GM19043 (cell line): Measurements from ENCODE around the gene PCBP3.

Experiments
- ATAC-seq: cut with Tn5 transposase; IDR thresholded peaks from one replicate; pipeline ENCODE4 v1.9.1; 2021; ENCODE audit warnings: low read depth; ENCODE audit not compliant: unreplicated experiment

PCBP3 gene

DNA sequence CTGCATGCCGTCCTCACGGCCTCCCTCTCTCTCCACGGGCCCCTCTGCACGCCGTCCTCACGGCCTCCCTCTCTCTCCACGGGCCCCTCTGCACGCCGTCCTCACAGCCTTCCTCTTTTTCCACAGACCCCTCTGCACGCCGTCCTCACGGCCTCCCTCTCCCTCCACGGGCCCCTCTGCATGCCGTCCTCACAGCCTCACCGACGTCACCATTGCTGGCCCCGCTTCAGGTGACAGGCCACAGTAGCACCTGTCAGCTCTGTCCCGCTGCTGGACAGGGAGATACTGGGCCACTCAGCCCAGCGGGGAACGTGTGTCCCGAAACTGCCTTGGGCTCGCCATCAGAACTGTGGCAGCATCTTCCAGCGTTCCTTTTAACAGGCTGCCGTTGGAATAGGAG, 255.3 kb downstream of the PCBP3 start:
- no peak for ATAC-seq

DNA sequence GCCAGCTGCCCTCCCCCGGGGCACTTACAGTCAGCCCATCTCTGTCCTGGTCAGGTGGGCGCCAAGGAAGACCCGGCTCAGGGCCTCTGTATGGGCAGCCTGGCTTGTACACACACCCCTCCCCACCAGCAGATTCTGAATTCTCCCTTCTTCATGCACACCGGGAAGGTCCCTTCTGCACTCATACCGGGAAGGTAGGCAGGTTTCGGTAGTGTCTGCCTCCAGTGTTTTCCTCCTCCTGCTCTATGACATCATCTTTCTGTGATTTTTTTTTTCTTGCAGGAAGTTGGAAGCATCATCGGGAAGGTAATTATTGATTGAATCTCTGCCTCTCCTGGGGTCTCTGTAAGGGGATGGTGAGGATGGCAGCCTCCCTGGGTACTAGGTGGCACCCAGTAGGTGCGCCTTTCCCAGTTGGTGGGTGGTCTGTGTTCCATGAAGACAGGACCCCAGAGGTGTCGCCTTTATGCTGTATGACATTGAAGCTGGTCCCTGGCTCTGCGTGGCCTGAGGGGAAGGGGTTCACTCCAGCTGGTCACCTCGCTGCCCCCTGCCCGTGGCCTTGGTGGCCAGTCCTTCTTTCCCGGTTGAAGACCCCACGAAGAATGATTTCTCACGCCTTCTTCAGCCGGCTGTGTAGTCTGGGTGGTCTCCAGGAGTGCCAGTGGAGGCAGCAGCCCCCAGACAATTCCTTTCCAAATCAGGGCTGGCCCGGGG, 255.9 kb downstream of the PCBP3 start:
- no peak for ATAC-seq

DNA sequence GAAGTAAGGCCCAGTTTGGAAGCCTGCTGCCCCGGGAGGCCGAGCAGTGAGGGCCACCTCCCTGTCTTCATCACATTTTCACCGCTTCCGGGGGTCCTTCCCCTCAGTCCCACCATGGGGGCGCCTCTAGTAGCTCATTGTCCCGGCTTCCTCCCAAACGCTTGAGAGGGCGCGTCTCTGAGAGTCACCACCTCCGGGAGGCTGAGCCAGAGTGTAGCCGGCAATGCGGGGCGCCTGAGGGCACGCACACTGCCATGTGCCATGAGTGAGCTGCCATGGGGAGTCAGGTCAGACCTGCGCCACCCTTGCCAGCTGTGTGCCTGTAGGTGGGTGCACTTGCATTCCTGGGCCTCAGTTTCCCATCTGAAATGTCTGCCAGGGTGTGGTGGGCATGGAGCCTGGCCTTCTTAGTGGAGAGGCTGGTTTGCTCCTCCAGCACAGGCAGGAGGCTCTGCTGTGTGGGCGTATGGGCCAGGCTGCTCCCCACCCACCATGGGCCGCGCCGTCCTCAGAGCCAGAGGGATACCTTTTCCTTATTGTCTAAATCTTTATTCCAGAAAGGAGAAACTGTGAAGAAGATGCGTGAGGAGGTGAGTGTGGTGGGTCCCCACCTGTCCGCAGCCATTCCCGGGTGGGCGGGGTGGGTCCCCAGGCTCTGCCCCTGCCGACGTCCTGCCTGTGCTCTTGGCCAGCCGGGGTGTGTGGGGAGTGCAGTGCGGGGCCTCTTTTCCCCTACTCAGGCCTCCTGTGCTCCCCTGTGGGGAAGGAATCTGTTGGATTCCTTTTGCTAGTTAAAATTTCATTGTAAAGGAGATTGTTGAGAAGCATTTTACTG, 256.7 kb downstream of the PCBP3 start:
- ATAC-seq: no peak

DNA sequence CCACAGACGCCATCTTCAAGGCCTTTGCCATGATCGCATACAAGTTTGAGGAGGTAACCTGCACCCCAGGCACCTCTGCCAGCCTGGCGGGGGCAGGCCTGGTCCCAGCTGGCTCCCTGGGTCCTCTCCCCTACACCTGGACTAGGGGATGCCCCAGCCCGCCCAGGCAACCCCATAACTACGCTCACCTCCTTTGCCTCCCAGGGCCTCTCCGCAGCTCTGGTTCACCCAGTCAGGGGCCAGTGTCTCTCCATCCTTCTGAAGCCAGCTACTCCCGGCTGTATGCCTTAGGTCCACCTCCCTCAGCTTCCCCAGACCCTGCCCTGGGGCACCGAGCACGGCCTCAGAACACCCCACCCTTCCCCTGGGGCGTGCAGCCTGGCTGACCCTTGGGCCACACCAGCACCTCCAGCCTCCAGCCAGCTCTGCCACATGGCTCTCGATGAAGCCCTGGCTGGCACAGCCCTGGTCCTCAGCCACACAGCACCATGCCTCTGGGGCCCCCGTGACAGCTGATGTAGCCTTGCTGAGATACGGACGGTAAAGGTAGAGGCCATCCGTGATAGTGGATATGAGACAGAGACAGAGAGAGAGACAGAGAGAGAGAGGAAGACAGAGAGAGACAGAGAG, 257.7 kb downstream of the PCBP3 start:
- no peak for ATAC-seq

DNA sequence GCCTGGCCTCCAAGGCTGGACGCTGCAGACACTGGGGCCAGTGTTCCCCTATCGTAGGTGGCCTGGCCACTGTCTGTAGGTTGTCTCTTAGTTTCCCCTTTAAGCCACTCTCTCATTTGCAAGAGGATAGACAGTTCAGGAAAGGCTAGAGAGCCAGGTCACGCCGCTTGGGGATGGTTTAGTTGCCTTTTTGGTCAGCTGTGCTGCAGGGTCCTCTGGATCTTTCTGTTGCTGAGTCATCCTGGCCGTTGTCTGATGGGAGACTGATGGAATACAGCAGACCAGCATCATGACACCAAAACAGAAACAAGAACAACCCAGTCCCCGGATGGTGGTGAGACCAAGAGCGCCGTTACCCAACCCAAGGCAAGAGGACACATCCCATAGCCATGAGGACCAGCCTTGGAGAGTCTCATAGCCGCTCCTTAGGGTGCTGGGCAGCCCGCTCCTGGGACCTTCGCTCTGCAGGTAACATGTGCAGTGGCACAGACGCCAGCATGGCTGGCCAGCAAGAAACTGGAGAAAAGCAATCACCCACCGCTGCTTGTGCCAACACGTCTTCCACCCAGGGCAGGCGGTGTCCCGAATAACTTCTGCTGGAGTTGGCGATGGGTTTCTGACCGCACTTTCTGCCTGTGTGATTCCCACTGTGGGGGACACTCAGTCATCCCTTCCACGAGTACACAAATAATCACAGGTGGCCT, 258.9 kb downstream of the PCBP3 start:
- no peak for ATAC-seq

DNA sequence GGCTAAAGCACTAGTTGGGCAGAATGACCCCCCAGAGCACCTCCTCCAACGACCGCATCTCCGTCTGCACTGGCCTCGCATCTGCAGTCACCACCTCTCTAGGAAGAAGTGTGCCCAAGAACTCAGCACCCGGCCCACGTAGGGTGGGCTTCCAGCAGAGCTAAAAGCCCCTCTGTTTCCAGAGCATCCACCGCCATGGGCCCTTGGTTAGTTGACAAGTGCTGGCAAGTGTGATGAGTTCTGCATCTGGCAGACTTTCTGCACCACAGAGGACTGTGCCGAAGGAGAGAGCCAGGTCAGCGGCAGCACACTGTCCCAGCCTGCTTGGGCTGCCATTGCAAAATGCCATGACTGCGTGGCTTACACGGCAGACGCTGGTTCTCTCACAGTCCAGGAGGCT, 261.7 kb downstream of the PCBP3 start:
- ATAC-seq: no peak

DNA sequence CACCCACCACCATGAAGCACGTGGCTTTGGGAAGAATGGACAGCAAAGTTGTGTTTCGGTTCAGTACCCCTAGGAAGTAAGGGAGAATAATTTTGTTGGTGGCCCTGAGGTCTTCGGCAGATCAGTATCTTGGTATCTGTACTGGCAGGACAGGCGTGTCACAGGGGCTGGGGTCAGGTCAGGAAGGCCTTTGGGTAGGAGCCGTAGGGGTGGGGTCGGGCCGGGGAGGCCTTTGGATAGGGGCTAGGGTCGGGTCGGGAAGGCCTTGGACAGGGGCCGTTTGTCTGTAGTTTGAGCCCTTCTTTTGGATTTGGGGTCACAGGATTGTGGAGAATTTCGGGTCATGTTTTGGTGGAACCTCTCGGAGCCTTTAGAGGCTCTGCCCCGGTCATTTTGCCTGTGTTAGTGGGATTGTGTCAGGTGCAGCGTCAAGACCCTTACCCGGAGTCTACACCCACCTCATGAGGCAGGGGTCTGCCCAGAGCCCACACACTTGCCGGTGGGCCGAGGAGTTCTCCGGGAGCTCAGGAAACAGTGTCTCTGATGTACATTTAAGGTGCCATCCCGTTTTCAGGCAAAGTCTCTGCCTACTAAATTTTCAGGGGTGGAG, 262.8 kb downstream of the PCBP3 start:
- ATAC-seq: no peak

DNA sequence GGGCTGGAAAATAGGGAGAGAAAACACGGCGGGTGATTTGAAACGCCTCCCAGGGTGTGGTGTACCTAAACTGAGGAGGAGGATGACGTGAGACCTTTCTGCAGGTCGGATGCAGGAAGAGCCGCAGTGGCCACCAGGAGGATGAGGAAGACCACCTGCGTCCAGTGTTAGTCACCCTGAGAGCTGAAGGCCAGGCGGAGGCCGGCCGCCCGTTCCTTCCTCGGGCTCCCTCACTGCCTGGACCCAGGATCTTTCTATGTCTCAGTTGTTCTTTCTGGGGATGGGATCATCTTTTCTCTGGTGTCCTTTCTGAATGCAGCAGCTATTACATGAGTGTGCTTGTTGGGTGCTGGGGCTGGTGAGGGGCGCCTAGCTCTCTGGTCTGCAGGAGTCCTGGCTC, 263.3 kb downstream of the PCBP3 start:
- no peak for ATAC-seq

DNA sequence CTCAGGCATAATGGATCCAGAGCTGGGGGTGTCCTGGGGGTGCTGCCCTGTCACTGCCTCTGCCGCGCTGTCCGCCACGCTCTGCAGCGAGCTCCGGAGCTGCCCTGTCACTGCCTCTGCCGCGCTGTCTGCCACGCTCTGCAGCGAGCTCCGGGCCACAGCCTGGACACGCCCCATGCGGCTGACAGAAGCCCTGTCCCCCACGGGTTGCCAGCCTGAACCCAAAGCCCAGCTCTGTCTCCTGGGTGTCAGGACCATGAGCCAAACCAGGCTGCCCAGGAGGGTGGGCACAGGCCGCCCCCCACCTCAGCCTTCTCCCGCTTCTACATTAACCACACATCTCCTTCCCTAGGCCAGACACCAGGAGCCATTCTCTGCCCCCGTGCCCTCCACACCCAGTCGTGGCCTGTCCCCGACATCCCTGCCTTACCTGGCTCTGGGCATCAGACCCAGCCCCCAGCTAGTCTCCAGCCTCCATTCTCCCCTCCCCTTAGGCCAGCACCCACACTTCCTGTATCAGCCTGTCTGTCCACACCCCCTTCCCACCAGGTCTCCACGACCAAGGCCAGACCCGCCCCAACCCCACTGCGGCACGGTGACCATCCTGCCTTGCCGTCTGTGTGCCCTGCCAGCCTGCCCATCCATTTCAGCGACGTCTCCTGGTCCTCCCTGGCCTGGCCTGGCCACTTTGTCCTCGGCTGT, 265.2 kb downstream of the PCBP3 start:
- no peak for ATAC-seq

DNA sequence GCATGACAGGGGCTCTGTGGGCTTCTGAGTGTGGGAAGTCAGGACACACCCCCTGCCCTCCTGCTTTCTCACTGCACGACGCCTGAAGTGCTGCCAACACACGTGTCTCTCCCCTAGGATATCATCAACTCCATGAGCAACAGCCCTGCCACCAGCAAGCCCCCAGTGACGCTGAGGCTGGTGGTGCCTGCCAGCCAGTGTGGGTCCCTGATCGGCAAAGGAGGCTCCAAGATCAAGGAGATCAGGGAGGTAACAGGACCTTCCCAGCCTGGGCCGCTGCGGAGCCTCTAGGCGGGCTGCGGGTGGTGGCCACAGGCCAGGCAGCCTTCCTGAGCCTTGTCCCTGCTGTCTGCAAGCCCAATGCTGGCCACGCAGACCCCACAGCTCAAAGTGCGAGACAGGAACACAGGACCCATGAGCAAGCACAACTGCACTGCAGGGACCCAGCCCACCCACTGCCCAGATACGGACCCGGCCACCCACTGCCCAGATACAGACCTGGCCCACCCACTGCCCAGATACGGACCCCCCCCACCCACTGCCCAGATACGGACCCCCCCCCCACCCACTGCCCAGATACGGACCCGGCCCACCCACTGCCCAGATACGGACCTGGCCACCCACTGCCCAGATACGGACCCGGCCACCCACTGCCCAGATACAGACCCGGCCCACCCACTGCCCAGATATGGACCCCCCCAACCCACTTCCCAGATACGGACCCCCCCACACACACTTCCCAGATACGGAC, 265.9 kb downstream of the PCBP3 start:
- no peak for ATAC-seq

DNA sequence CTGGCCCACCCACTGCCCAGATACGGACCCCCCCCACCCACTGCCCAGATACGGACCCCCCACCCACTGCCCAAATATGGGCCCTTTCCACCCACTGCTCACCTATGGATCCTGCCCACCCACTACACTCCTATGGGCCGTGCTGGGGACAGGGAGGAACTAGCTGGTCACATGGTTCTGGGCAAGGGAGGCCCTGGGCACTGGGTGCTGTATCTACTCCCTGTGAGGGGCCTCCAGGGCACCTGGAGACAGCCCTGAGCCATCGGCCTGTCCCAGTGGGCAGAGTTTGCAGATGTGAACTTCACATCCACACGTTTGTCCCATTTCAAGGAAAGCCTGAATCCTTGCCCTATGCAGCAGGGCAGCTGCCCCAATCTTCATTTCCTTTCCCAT, 266.6 kb downstream of the PCBP3 start:
- ATAC-seq: no peak

DNA sequence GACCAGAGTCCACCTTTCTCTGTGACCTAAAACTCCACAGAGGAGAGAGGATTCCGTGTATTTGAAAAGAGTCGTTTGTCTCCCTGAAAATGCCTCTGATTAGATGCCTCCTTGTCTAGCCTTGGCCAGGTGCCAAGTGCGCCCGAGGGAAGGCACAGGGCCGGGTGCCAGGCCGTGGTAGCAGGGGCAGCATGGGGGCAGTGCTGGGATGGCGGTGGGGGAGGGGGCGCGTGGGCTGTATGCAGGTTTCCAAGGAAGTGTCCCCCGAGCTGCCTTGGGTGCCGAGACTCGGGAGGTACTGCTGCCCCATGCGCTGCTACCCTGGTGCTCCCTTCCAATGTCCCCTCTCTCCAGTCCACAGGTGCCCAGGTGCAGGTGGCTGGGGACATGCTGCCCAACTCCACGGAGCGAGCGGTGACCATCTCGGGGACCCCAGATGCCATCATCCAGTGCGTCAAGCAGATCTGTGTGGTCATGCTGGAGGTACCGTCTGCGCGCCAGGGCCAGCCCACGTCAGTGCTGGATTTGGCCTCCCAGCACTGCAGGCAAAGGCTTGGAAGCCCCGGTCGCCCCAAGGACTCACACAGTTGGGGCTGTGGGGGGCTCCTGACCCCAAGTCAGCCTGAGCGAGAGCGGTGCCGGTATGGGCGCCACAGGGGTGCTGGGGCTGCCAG, 267.2 kb downstream of the PCBP3 start:
- no peak for ATAC-seq

DNA sequence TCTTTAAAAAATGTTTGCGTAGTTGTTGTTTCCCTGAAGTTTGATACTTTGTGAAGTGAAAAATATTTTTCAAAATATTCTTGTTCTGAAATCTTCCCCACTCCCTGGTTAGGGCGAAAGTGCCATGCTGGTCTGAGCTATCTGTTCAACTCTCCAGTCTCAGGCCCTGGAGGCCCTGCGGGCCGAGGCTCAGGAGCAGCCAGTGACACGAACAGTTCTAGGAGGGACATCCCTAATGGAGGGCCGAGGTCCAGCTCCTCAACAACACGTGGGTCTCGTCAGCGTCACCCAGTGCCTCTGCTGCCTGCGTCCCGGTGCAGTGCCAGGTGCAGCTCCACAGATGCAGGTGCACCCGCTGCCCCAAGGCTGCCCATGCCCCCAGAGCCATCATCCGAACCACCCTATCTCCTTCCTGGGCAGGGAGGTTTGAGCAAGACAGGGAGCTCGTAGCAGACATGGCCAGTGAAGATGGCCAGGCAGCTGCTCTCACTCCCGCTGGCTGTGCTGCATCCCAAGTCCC, 268.3 kb downstream of the PCBP3 start:
- no peak for ATAC-seq

DNA sequence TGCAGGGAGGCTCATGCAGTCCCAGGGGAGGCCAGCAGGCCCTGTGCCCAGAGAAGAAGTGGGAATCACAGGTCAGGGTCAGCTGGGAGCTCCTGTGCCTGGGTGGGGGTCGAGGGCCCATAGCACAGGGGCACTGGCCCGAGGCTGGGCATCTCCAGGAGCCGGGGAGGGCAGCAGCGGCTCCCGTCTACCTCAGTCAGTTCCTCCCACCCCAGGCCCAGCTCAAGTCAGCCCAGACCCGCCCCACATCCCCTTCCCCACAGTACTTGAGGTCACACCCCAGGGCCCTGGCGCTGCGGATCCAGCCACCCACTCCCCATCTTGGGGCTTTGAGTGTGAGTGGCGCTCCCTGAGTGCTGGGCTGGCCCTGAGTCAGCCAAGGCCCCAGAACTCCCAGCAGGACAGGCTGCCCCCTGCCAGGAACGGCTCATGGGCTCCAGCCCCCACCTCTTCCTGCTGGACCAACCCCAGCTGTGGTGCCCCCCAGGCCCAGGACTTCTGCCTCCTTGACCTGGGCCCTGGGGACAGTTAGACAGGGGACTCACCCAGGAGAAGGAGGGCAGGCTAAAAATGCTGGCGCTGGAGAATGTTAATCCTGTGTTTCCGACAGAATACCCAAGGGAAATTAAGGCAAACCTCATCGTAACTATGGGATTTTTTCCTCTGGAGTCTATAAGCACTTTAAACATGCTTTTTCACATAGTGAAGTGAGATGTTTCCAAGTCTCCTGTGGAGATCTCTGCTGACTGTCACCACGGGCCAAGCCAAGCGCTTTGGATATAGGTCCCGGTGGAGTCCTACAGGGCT, 269.3 kb downstream of the PCBP3 start:
- no peak for ATAC-seq

DNA sequence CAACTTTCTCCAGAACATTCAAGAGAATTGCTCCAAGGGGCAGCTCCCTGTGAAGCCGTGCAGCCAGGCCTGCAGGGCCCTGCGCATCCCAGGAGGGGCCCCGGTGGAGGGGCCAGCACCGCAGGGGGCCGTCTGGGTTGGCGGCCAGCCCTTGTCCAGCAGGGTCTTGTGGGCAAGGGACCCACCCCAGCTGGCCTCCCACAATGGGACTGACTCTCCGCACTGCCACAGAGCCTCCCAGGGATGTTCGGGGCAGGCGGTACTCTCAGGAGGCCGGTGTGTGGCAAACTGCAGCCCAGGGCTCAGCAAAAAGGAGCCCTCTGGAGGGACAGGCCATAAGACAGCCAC, 269.9 kb downstream of the PCBP3 start:
- no peak for ATAC-seq

DNA sequence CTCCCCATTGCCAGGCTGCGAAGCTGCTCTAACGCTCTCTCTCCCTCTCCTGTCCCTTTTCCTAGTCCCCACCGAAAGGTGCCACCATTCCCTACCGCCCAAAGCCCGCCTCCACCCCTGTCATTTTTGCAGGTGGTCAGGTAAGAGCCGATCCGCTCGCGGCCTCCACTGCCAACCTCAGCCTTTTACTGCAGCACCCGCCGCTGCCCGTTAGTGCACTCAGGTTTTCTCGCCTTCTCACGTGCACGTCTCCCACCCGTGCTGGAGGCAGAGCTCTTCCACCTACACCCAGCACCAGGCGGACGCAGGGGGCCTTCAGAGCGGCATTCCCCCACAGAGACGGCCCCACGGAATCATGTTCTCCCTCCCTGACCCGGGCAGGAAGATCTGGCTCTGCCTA, 270.4 kb downstream of the PCBP3 start:
- no peak for ATAC-seq

DNA sequence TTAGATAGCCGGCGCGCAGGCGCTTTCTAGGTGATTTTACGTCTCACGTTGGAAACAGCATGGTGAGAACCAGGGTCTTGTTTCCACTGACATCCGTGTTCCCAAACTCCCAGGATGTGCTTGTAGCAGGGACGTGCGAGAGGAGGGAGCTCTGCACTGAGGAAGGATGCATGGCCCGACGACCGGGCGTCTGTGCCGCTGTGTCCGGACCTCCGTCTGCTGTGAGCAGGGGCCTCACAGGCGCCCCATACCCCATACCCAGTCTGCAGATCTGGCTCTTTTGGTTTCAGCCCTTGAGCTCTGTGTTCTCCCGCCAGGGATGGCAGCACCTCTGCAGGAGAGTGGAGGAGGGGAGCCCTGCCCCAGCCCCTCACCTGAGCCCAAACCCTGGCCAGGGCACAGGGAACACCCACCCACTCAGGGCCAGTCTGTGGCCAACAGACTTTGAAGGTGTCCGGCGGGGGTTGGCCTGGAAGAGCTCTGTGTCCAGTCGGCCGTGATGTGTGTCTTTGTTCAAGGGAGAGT, 270.9 kb downstream of the PCBP3 start:
- ATAC-seq: no peak
